HEK293 (cell line): ENCODE results near the gene ADCY4.

Experiments used
- CTCF ChIP-seq: fragments of 450-650 bp; formaldehyde crosslinking; IDR thresholded peaks from 2 replicates; pipeline ENCODE4 v1.5.1; 2016; ENCODE audit warnings: missing biosample characterization, missing genetic modification characterization
- PRDM4 ChIP-seq: fragments of 450-650 bp; formaldehyde crosslinking; IDR thresholded peaks from 2 replicates; pipeline ENCODE4 v1.5.1; 2017; ENCODE audit warnings: missing biosample characterization, missing genetic modification characterization
- REST ChIP-seq: fragments of 450-650 bp; formaldehyde crosslinking; IDR thresholded peaks from 2 replicates; pipeline ENCODE4 v1.5.1; 2016; ENCODE audit warnings: missing biosample characterization, missing genetic modification characterization
- ZNF660 ChIP-seq: fragments of 450-650 bp; IDR thresholded peaks from 2 replicates; pipeline ENCODE4 v1.5.1; 2018; ENCODE audit warnings: missing biosample characterization, mild to moderate bottlenecking, missing genetic modification characterization
- ZNF670 ChIP-seq: fragments of 450-650 bp; formaldehyde crosslinking; IDR thresholded peaks from 2 replicates; pipeline ENCODE4 v1.5.1; 2016; ENCODE audit warnings: missing biosample characterization, missing genetic modification characterization, low read depth
- ZNF747 ChIP-seq: fragments of 450-650 bp; formaldehyde crosslinking; IDR thresholded peaks from 2 replicates; pipeline ENCODE4 v1.5.1; 2016; ENCODE audit warnings: missing biosample characterization, missing genetic modification characterization

- no peak for TF ChIP-seq CTCF (tag by site-specific recombination)
- TF ChIP-seq REST (tag by site-specific recombination), result no peak
- TF ChIP-seq ZNF670 (tag by site-specific recombination), result no peak
- TF ChIP-seq PRDM4, result no peak
- TF ChIP-seq ZNF660 (tag by site-specific recombination), result no peak
- TF ChIP-seq ZNF747, result no peak
Measured at GRCh38 chr14:24313913-24314312, 21.0 kb downstream of the ADCY4 start.
